GM12874 (cell line): ENCODE measurements around the gene PIK3AP1.

Experiments
- CTCF ChIP-seq: IDR thresholded peaks from 2 replicates; pipeline ENCODE4 v1.5.1; 2011; ENCODE audit warnings: low read depth, mild to moderate bottlenecking, control low read depth, low read length, moderate library complexity; ENCODE audit not compliant: insufficient read depth

PIK3AP1 gene

GRCh38 chr10:96720422-96721206, at the start of gene PIK3AP1:
PIK3AP1 (minus strand) TSS chr10:96720514; CDS start chr10:96720394, 120 bp downstream.
- TF ChIP-seq CTCF = no peak

- no peak for TF ChIP-seq CTCF
Observed at GRCh38 chr10:96768136-96768535, 47.8 kb upstream of the PIK3AP1 start.

GRCh38 chr10:96767611-96768010, 47.3 kb upstream of the PIK3AP1 start:
- TF ChIP-seq CTCF = no peak

- TF ChIP-seq CTCF = peak; percentile 84
Observed at GRCh38 chr10:96765406-96766240, 45.3 kb upstream of the PIK3AP1 start.

GRCh38 chr10:96764425-96765060, 44.2 kb upstream of the PIK3AP1 start:
- no peak for TF ChIP-seq CTCF

- TF ChIP-seq CTCF = no peak
Observed at GRCh38 chr10:96758423-96758822, 38.1 kb upstream of the PIK3AP1 start.
